Pulmonary artery endothelial cell (primary cell): ENCODE data around the gene ELMOD2. TPM values are rescaled to one million over a fixed set of nuclear protein-coding genes. Genes with fewer than 3 reads are reported as not detected.

Experiments used
- DNase-seq: peaks from one replicate; pipeline ENCODE4 v3.0.0-alpha.2; 2011; ENCODE audit warnings: low read depth, low spot score
- total RNA-seq: library from RNA; depleted of rRNA; stranded (reverse); fragments of >200 nt; gene quantifications from 2 replicates; pipeline ENCODE4 v1.2.3, GENCODE V29; 2014

Gene ELMOD2
- total RNA-seq, 1 donor from 2014 or later, result 16.0 TPM

DNA sequence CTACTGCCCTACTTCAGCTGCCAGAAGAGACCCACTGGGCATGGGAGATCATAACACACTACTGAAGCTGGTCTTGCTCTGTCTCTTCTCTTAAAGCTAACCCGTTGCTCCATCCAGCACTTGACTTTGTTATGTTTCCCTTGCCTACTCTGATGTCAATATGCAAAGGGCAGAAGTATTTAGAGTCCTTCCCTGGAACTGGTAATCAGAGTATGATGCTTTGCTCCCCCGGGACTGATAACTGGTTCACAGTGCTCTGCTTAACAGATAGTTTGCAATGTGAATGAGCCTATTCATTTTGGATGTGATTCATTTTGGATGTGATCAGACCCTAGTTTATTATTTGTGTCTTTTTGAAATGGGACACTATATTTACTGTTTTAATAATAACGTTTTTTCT is 57.1 kb downstream of the ELMOD2 start:
- no peak for DNase-seq

DNA sequence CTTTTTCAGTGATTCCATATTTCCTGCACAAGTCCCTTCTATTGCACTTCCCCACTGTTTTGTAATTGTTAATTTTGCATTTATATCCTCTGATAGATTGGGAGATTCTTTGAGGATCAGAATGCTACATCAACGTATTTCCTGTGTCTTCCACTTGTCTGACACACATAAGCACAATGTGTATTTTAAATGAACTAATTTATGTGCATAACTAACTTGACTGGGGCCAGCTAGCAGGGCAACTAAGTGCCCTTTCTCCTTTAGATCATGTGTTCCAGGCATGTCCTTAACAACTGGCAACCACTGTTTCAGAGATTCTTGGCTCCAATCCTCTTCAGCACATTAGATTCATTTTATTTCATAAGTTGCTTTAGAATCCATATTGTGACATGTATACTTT is 60.5 kb downstream of the ELMOD2 start:
- no peak for DNase-seq

DNA sequence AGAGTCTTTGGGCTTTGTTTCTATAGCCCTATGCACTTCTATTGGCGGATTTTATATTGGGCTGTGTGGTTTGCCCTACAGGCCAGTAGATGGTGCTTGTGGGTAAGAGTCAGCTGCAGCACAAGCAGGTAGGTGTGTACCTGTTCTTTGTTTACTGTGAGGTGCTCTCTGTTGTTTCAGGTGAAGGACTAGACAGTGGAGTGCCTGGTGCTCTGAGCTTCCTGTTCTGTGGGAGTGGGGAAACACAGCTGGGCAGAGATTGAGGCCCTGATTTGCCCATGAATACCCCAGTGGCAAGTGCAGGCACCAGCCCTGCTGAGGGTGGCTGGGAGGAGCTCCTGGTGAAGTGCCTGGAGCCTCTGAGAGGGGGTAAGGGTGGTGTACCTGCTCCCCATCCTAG is 71.1 kb downstream of the ELMOD2 start:
- no peak for DNase-seq

DNA sequence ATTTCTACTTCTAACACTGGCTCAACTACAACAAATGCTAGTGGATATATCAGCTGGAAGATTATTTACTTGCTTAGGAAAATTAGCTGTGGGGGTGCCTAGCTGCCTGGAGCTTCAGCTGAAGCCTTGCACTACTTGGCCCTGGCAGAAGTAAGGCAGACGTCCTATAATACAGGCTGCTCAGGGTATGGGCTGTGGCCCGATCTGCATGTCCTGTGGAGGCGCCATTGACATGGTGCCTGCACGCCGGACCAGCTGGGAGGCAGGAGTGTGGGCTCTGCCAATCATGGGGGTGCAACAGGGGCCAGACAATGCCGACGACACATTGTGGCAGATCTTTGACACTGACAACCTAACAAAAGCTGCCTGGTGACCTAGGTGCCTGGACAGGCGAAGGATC is 76.4 kb downstream of the ELMOD2 start:
- DNase-seq, result no peak

DNA sequence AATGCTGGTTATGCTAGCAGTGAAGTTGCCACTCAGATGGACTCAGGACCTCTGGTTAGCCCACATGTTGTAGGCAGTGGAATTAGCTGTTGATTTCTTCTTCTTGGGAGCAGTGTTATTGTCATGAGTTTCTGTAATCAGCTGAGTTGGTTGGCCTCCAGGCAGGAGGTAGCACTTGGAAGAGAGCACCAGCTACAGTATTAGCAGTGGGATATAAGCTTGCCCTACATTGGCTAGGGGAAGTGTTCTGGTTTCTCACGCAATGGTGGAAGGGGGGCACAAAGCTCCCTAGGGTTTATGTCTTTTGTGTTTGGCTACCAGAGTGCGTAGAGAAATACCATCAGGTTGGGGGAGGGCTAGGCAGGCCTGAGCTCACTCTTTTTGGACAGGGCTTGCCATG is 78.7 kb downstream of the ELMOD2 start:
- DNase-seq, result no peak

DNA sequence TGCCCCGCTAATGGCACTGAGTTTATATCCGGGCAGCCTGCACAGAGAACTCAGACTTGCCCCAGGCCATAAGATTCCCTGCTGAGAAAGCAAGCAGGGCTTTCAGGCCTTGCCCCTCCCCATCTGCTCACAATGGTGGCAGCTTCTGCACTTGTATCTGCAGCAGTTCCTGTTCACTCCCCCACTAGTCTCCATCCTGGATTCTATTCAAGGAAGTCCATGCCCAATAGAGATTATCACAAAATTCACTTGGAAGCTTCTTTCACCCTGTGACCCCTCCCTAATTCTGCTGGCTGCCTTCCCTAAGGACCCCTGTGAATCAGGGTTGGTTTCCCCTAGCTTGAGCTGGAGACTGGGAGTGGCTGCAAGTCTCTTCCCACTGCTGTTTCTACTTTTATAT is 79.3 kb downstream of the ELMOD2 start:
- no peak for DNase-seq

Other genes with a start within 250 kb of the ELMOD2 start
- gene SCOC, start 150.5 kb upstream of the ELMOD2 start, total RNA-seq, result 32.6 and 45.2 TPM in 2 replicates
- gene CLGN, start 96.5 kb upstream of the ELMOD2 start, total RNA-seq, result 0.13 and 0.25 TPM in 2 replicates
- not detected in 2 replicates for gene MGAT4D, start 25.9 kb upstream of the ELMOD2 start, total RNA-seq
- gene UCP1, start 44.8 kb downstream of the ELMOD2 start, total RNA-seq, result not detected in 2 replicates
- gene TBC1D9, start 232.2 kb downstream of the ELMOD2 start, total RNA-seq, result 61.5 and 75.9 TPM in 2 replicates